GM18508 (cell line): Measurements from ENCODE around the gene GRID1.

Experiments
- ATAC-seq: cut with Tn5 transposase; IDR thresholded peaks from one replicate; pipeline ENCODE4 v1.9.1; 2021; ENCODE audit warnings: moderate number of reproducible peaks; ENCODE audit not compliant: insufficient read depth, unreplicated experiment

The GRID1 gene

DNA sequence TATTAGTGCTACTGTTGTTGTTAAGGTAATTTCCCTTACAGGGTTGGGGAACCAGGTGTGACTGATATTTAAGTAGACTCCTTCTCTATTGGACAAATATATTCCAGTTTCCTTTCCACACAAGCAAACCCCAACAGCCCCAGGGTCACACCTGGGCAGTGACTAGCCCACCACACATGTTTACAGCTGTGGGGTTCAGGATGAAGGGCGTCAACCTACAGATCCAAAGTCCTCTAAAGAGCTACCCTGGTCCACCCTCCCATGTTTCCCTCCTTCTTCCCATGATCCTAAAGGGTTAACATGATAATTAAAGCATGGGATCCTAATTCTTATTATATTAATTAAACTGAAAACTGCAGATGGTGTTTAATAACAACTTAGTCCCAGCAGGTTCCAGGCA lies 701.5 kb downstream of the GRID1 start:
- ATAC-seq, result no peak

- ATAC-seq, result no peak
Observed at GRCh38 chr10:85661123-85661522, 705.5 kb downstream of the GRID1 start.

DNA sequence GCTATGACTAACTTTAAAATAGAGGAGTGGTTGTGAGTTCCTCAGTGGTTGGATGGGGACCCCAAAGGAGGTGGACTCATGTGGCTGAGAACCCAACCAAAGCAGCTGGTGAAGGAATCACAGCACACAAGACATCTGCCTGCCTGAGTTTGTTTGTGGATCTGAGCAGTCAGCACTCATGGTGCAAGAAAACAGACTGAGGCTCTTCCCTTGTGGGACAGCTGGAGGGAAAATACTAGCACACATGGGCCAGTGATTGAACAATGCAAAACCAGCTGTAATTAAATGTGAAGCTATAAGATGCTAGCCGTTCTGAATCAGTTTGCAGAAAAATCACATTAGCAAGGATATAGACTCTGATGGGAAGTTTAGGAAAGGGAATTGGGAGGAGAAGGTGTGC lies 707.3 kb downstream of the GRID1 start:
- no peak for ATAC-seq

GRCh38 chr10:85658518-85658917 lies 708.1 kb downstream of the GRID1 start:
- ATAC-seq, result no peak

- ATAC-seq, result no peak
Observed at GRCh38 chr10:85657476-85658113, 709.0 kb downstream of the GRID1 start.

- no peak for ATAC-seq
Observed at GRCh38 chr10:85655411-85655810, 711.2 kb downstream of the GRID1 start.

GRCh38 chr10:85651497-85651882 lies 715.1 kb downstream of the GRID1 start:
- no peak for ATAC-seq

DNA sequence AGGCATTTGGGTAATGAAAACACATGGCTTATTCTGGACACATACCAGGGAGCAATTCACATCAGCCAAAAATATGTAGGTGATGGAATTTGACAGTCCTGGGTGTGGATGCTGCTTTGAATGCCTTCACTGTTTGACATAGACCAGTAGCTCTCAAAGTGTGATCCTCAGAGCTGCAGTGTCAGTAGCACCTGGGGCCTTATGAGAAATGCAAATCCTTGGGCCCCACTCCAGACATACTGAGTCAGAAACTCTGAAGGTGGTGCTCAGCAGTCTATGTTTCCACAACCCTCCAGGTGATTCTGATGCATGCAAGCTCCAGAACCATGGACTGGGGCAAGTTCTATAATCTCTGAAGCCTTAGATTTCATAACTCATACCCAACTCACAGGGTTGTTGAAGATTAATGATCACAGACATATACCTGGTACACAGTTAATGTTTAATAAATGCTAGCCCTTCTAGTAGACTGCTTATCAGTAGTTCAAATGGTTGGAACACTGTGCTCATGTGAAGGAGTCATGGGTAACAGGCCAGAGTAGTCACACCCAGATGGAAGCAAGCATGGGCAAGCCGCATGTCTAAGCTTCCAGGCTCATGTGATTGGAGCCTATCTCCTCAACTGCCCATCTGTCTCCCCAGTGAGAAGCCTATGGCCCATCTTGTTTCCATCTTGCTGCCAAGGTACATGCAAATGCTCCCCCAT lies 715.7 kb downstream of the GRID1 start:
- no peak for ATAC-seq

DNA sequence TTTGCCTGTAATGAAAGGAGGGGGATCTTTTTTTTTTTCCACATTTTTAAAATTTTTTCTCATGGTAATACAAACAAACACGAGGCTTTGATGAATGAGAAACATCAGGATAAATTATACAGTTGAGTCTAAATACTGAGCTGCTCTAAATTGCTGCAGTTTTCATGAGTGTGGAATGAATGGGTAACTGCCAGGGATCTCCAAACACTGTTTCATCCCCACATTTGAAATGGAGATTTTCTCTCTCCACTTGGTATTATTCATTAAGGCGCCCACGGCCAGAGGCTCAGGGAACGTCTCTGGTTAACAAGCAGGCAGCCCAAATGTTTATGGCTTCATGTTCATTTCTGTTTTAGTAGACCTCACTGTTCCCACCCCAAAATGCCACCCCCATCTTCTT lies 717.1 kb downstream of the GRID1 start:
- ATAC-seq, result no peak

DNA sequence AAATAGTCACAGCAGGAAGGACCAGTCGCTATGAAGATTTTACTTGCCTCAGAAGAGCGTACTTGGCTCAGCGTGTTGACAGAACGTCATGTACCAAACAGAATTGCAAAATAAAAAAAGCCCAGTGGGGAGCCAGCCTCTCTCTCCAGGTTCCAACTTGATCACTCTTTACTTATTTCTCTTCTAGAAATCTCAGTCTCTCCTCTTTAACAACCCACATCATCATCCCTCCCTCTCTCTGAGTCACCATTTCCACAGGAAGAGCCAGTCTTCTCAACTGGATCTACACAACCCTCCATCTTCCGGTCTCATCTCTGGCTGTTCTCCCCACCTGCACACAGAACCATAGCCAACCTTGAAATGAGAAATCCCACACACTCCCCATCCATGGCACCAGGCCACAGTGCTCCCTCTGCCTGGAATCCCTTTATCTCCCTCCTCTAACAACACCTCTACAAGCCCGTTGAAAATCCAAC lies 718.3 kb downstream of the GRID1 start:
- no peak for ATAC-seq

- no peak for ATAC-seq
Observed at GRCh38 chr10:85647741-85648140, 718.9 kb downstream of the GRID1 start.

DNA sequence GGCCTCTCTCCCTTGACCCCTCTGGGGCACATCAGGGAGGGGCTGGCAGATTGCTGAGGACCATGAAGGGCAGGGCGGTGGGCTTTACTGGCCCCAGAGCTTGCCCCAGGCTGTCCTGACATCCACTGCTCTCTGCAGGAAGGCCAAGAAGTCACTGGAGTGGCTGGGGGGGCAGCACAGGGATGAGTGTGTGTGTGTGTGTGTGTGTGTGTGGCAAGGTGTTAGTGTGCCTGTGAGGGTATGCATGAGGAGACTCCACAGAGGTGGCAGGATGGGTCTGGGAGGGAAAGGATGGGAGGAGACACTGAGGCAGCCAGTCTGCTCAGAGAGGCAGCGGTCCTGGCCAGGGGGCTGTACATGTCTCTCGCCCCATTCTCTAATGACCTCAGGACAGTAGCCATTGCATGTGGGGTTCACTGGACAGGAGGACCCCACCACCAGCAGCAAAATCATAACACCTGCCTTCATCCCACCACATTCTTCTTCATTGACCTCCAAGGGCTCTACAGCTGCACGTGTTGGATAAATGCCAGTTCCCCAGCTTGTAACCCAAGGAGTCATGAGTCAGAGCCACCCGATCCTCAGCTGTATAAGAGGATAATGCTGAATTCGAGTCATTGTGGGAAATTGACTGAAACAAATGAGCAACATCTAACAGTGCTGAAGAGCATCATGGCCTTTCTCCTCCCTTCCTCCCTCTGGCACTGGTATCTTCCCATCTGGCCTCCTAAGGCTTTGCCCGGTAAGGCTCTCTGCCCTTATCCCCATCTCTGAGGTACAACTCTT lies 720.5 kb downstream of the GRID1 start:
- ATAC-seq, result no peak

DNA sequence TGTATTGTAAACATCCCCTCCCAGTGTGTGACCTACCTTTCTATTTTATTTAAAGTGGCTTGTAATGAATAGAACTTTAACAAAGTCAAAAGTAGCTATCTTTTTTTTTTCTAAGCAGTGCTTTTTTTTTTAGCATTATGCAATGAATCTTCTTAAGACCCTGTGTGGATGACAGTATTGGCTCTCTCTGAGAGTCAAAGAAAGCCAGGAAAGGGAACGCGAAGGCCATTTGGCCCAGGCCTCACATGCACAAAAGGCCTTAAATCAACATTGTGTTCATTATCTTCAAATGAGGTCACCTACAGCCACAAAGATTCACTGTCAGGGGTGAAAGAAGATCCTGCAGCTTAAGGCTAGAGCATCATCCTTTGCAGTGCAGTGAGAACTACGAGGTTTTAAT lies 721.5 kb downstream of the GRID1 start:
- no peak for ATAC-seq

DNA sequence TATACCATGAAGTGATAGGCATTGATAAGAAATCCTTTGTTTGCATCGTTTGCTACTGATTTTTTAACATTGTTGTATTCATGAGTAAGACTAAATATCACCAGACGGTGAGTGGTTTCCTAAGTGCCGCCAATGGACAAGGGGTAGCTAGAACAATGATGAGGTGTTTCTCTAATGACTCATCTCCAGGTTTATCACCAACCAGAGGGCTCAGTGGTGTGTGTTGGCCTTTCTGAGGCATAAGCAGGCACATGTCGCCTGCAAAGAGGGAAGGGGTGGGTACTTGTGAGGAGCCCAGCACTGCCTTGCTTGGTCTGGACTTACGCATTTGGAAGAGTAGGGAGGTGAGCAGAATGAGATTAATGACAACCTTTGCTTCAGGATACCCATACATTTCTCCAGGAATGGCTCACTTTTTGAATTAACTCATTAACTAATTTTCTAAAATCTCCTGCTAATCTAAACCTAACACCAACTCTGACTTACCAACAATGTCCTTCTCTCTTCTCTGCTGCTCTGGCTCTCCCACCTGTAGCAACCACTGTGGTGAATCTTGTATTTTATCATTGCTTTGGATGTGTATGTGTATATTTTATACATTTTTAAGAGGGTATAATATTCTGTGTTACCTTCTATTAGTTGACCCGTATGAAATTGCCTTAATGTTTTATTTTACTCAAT lies 722.6 kb downstream of the GRID1 start:
- ATAC-seq, result no peak

DNA sequence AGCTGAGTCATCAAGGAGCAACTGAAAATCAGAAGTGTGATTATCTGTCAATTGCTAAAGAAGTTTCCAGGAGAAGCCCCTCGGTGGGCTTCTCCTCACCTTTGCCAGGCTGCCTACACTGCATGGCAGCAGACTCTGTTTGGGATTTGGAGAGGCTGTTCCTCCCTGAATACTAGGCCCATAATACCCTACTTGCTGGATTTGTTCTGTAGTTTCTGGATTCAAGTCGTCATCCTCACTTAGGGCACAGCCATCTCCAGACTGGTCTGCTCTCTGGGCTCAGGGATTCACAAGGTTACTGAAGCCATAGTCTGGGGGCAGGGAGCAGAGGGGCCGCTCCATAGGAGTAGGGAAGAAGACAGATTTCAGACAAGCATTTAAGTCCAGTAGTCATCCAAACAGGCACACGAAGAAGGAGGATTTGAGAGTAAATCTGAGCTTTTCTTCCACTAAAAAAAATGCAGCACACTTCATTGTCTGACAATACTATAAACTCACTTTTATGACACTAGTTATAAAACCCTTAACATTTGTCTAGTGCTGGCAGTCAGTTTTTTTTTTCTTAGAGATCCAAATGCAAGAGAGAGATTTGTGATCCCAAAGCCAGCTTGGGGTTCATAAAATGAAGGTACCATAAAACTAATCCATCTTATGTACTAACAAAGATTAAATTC lies 723.3 kb downstream of the GRID1 start:
- no peak for ATAC-seq

DNA sequence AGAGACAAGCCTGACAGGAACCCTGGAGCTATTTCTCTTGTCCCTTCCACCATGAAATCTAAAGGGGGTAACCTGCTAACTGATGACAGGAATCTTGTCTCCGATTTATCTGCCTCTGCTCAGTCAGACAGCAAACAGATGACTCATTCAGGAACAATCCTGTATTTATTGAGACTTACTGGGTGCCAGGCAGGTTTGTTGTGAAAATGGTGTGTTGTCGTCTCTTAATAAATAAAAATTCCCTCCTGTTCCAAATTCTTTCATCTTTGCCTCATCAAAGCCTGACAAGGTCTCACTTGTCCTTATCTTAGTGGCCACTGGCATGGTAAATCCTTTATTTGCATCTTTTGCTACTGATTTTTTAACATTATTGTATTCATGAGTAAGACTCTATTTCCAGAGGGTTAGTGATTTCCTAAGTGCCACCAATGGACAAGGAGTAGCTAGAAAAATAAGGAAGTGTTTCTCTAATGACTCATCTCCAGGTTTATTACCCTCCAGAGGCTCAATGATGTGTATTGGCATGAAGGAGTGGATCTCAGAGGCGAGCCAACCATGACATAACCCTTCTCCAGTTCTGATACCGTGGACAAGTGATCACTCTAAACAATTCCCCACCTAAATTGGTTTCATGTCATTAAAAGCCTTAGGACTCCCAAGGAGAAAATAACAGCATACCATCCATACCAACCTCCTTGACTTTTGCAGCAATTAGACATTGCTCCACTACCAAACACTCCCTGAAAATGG lies 724.0 kb downstream of the GRID1 start:
- no peak for ATAC-seq

GRCh38 chr10:85642082-85642420 lies 724.5 kb downstream of the GRID1 start:
- ATAC-seq, result no peak

- ATAC-seq, result no peak
Observed at GRCh38 chr10:85641479-85642009, 725.1 kb downstream of the GRID1 start.

DNA sequence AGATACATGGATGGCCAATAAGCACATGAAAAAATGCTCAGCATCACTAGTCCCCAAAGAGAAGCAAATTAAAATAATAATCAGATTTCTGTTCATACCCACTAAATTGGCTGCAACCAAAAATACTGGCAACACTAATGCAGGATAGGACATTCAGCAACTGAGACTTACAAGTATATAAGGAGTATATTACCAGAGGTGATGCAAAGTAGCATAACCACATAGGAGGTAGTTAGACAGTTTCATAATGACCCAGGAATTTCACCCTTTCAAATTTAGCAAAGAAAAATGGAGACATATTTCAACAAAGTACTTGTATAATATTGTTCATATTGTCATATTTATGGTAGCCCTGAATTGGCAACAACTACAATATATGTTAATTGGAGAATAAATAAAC lies 727.8 kb downstream of the GRID1 start:
- no peak for ATAC-seq
